Brain microvascular endothelial cell (primary cell): ENCODE measurements around the gene TNS2.
A peak's percentile ranks its signal among the peaks of the same experiment; 100 is the strongest.

ENCODE experiments used
- DNase-seq: peaks from one replicate; pipeline ENCODE4 v3.0.0-alpha.2; 2020
- H3K27ac ChIP-seq: fragments of 250-450 bp; sonication (Bioruptor Pico); 2 replicates; pipeline ENCODE4 v1.5.1; 2020; ENCODE audit warnings: mild to moderate bottlenecking, moderate library complexity
- H3K27me3 ChIP-seq: fragments of 250-450 bp; sonication (Bioruptor Pico); replicated peaks from 2 replicates; pipeline ENCODE4 v1.5.1; 2020; ENCODE audit warnings: mild to moderate bottlenecking
- H3K36me3 ChIP-seq: fragments of 250-450 bp; sonication (Bioruptor Pico); replicated peaks from 2 replicates; pipeline ENCODE4 v1.5.1; 2020; ENCODE audit warnings: mild to moderate bottlenecking
- H3K4me3 ChIP-seq: 2 replicates; pipeline ENCODE4 v1.5.1; 2011; ENCODE audit warnings: low read depth, mild to moderate bottlenecking, control low read depth, low read length, moderate library complexity
- CTCF ChIP-seq: IDR thresholded peaks from 2 replicates; pipeline ENCODE4 v1.5.1; 2011; ENCODE audit warnings: low read depth, mild to moderate bottlenecking, moderate library complexity, low read length, control low read depth, inconsistent platforms; ENCODE audit errors: missing control alignments
- in situ Hi-C: cut with HindIII; loops from 2 replicates; pipeline ENCODE4 v1.10.0; 2017; ENCODE audit warnings: low sequenced_read_pairs, low pct_ligation_motif_present

Gene TNS2

GRCh38 chr12:53096089-53096741 lies 46.4 kb downstream of the TNS2 start:
- H3K4me3 ChIP-seq, result peak overlapping the region; percentile 75
- peaks cover under 1% of the 10 kb centered on the region for H3K36me3 ChIP-seq
- peak; percentile 10 for DNase-seq
- peak overlapping the region; percentile 97 for H3K27ac ChIP-seq
- no peak for TF ChIP-seq CTCF
- in situ Hi-C loops, result no loop called here
- no peaks in the 10 kb centered on the region for H3K27me3 ChIP-seq

GRCh38 chr12:53096759-53097158 lies 46.9 kb downstream of the TNS2 start:
- no peak for TF ChIP-seq CTCF
- Histone ChIP-seq H3K27ac (peak overlapping the region; percentile 97), H3K36me3 (peaks cover 4% of the 10 kb centered on the region), H3K27me3 (no peaks in the 10 kb centered on the region), H3K4me3 (peak overlapping the region; percentile 75)
- in situ Hi-C loops, result no loop called here
- no peak for DNase-seq

- TF ChIP-seq CTCF, result no peak
Measured at GRCh38 chr12:53097207-53097563, 47.3 kb downstream of the TNS2 start.

GRCh38 chr12:53097564-53098353 lies 47.9 kb downstream of the TNS2 start, which contains the start of gene IGFBP6:
Gene IGFBP6, plus strand, starts transcription at chr12:53097667. Its CDS starts 51 bp downstream, at chr12:53097718.
- Histone ChIP-seq H3K27me3 (no peaks in the 10 kb centered on the region), H3K27ac (peak within 1 kb of the TSS; percentile 97), H3K4me3 (peak within 1 kb of the TSS; percentile 75), H3K36me3 (peaks cover 10% of the 10 kb centered on the region)
- in situ Hi-C loops, result no loop called here
- TF ChIP-seq CTCF, result no peak
- DNase-seq, result peak; percentile 31

More at GRCh38 chr12:53097207-53097563, 47.3 kb downstream of the TNS2 start:
- Histone ChIP-seq H3K36me3 (peaks cover 8% of the 10 kb centered on the region), H3K4me3 (peak overlapping the region; percentile 75), H3K27me3 (no peaks in the 10 kb centered on the region), H3K27ac (peak overlapping the region; percentile 97)
- no peak for DNase-seq
- in situ Hi-C loops, result no loop called here

- in situ Hi-C loops, result no loop called here
Measured at GRCh38 chr12:53098354-53098981, 48.6 kb downstream of the TNS2 start.

More at GRCh38 chr12:53098354-53098981, 48.6 kb downstream of the TNS2 start:
- peak overlapping the region; percentile 97 for H3K27ac ChIP-seq
- peak overlapping the region; percentile 75 for H3K4me3 ChIP-seq
- H3K36me3 ChIP-seq, result peaks cover 10% of the 10 kb centered on the region
- no peaks in the 10 kb centered on the region for H3K27me3 ChIP-seq
- peak; percentile 77 for DNase-seq
- no peak for TF ChIP-seq CTCF
